ENCODE measurements around the gene AK8.

GRCh38 chr9:132721661-132722060 is 156.4 kb downstream of the AK8 start:
- no peak for TF ChIP-seq CTCF (IDR thresholded peaks at IDR 0.05)
- no peak for TF ChIP-seq ZFX (IDR thresholded peaks at IDR 0.05; ENCODE audit: borderline replicate concordance)
